Sigmoid colon (tissue), 7 donors: ENCODE data around the gene L2HGDH. TPM values are rescaled to one million over a fixed set of nuclear protein-coding genes. Genes with fewer than 3 reads are reported as not detected.

Experiments used
- DNase-seq: peaks from one replicate; pipeline ENCODE4 v3.0.0-alpha.2; 2019
- H3K27ac ChIP-seq, 4 donors: fragments of 200-600 bp; sonication (generic); one replicate each; pipeline ENCODE4 v1.5.1; 2016 to 2019; ENCODE audit warnings: mild to moderate bottlenecking in 1 of 4
- H3K27me3 ChIP-seq, 3 donors: fragments of 200-600 bp; sonication (generic); one replicate each; pipeline ENCODE4 v1.5.1; 2019; ENCODE audit warnings: mild to moderate bottlenecking in 1 of 3
- H3K36me3 ChIP-seq, 4 donors: fragments of 200-600 bp; sonication (generic); one replicate each; pipeline ENCODE4 v1.5.1; 2016 to 2019
- H3K4me1 ChIP-seq, 4 donors: fragments of 200-600 bp; sonication (generic); one replicate each; pipeline ENCODE4 v1.5.1; 2017 to 2019
- H3K4me3 ChIP-seq, 4 donors: fragments of 200-600 bp; sonication (generic); one replicate each; pipeline ENCODE4 v1.5.1; 2017 to 2019; ENCODE audit warnings: mild to moderate bottlenecking in 2 of 4, moderate library complexity in 1 of 4
- H3K9me3 ChIP-seq, 4 donors: fragments of 200-600 bp in 3 of 4; sonication (generic) in 3 of 4; one replicate each; pipeline versions ENCODE4 v1.5.1 to v1.6.1; 2013 to 2019
- EP300 ChIP-seq, 4 donors: sonication (generic); formaldehyde crosslinking; IDR thresholded peaks; one replicate each; pipeline ENCODE4 v1.6.1; 2017; ENCODE audit warnings: antibody characterized with exemption in 4 of 4
- POLR2A ChIP-seq, 2 donors: fragments of 450-650 bp; IDR thresholded peaks; one replicate each; pipeline ENCODE4 v1.6.1; 2016; ENCODE audit warnings: antibody characterized with exemption in 2 of 2, mild to moderate bottlenecking in 2 of 2, moderate library complexity in 2 of 2
- POLR2AphosphoS5 ChIP-seq, 4 donors: sonication (generic); formaldehyde crosslinking; IDR thresholded peaks; one replicate each; pipeline ENCODE4 v1.6.1; 2017; ENCODE audit warnings: antibody characterized with exemption in 4 of 4
- WGBS, 2 donors: extraction: QIAGEN DNeasy Blood & Tissue Kit; methylation state at CpG; one replicate each; pipeline ENCODE4 v1.1.7; 2013; 5-methylcytosine and 5-hydroxymethylcytosine counted together
- intact Hi-C: fragments of 100-400 bp; cut with DNase I; formaldehyde crosslinking; loops from one replicate; pipeline ENCODE4 v1.15.1; 2023
- polyA plus RNA-seq, 3 donors: library from polyadenylated mRNA; stranded (reverse); fragments of 200-250 nt; gene quantifications; one replicate each; pipeline ENCODE4 v1.2.3, GENCODE V29; 2013
- total RNA-seq, 4 donors: library from RNA; depleted of rRNA; stranded (reverse); fragments of >200 nt; gene quantifications; one replicate each; pipeline ENCODE4 v1.1.0, GENCODE V29; 2016
- TF ChIP-seq, protein P1 (sequence below), 4 experiments: fragments of 450-650 bp in 3 of 4; fragments of 200-600 bp in 1 of 4; IDR thresholded peaks; one replicate each; pipeline ENCODE4 v1.5.1; 2016 to 2019; ENCODE audit warnings: antibody characterized with exemption in 4 of 4, mild to moderate bottlenecking in 3 of 4, moderate library complexity in 2 of 4
- donor health status: healthy with polysubstance abuse.
- donor health status: Bipolar disorder and iron deficiency.
- donor health status: healthy.

L2HGDH gene
- total RNA-seq, result 1 to 10 TPM; 2.7 to 6.3 (median 3.6) TPM
- polyA plus RNA-seq, result 1 to 10 TPM; 3.6 to 6.7 (median 5.7) TPM

DNA sequence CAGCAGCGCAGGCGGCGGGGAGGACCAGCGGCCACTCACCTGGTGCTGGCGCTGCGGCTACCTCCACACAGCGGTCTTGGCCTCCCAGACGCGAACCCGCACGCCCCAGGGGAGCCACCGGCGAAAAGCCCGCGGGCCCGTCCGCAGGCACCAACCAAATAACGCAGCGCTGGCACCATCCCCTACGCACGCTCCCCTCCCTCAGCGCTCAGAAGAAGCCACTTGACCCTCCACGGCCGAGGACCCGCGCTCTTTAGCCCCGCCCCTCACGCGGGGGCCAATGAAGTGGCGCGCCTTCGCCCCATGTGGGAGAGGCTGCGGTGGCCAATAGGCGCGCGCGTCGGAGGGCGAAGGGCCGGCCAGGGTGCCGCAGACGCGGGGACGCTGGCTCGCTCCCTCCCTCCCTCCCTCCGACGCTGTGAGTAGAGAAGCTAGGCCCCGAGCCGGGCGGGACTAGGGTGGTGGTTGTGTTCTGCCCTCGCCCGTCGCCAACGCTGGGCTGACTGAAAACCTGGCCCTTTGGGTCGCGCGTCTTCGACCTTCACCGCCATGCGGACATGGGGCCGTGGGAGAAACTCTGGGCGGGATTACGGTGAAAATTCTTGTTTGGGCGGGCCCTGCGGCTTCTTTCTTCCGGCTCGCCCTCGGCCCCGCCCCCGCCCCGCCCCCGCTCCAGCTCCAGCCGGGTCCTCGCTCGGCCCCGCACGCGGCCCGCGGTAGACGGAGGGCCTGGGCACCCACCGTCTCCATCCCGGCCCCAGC is at the start of gene L2HGDH, which contains the start of gene DMAC2L:
Gene L2HGDH (minus strand): TSS at position 258 of the 762 bp plus-strand sequence. CDS start 79 bp downstream, at position 179.
Gene DMAC2L (plus strand): TSS at position 353 of the 762 bp plus-strand sequence. CDS start 9,164 bp downstream, outside the sequence.
- TF ChIP-seq POLR2A (IDR thresholded peaks at IDR 0.05) (peak; percentile 37 to 79), EP300 (IDR thresholded peaks at IDR 0.05) (no peak), POLR2AphosphoS5 (IDR thresholded peaks at IDR 0.05) (peak; percentile 59 to 91 (median 85))
- TF ChIP-seq, protein P1, sequence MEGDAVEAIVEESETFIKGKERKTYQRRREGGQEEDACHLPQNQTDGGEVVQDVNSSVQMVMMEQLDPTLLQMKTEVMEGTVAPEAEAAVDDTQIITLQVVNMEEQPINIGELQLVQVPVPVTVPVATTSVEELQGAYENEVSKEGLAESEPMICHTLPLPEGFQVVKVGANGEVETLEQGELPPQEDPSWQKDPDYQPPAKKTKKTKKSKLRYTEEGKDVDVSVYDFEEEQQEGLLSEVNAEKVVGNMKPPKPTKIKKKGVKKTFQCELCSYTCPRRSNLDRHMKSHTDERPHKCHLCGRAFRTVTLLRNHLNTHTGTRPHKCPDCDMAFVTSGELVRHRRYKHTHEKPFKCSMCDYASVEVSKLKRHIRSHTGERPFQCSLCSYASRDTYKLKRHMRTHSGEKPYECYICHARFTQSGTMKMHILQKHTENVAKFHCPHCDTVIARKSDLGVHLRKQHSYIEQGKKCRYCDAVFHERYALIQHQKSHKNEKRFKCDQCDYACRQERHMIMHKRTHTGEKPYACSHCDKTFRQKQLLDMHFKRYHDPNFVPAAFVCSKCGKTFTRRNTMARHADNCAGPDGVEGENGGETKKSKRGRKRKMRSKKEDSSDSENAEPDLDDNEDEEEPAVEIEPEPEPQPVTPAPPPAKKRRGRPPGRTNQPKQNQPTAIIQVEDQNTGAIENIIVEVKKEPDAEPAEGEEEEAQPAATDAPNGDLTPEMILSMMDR (IDR thresholded peaks at IDR 0.05), result no peak
- no peaks in the 10 kb centered on the region for H3K9me3 ChIP-seq
- WGBS, 2 donors, result 0 to 1% methylated on average over 83 of the region's 83 CpGs
- H3K27me3 ChIP-seq, result no peaks in the 10 kb centered on the region
- H3K4me1 ChIP-seq, result peaks cover 0 to 21% (median 15%) of the 10 kb centered on the region in 4 donors
- peak within 1 kb of the TSS; percentile 68 to 93 (median 84) for H3K4me3 ChIP-seq
- intact Hi-C loops, result loop anchor here (2.0 to 10.0 kb wide), 5 partner anchors 80 to 463 kb away; partner anchors contain the start of genes ARF6, SAV1 and SOS2
- peak; percentile 95 for DNase-seq
- no peaks in the 10 kb centered on the region for H3K36me3 ChIP-seq
- H3K27ac ChIP-seq, result peak within 1 kb of the TSS; percentile 88 to 93 (median 92)

DNA sequence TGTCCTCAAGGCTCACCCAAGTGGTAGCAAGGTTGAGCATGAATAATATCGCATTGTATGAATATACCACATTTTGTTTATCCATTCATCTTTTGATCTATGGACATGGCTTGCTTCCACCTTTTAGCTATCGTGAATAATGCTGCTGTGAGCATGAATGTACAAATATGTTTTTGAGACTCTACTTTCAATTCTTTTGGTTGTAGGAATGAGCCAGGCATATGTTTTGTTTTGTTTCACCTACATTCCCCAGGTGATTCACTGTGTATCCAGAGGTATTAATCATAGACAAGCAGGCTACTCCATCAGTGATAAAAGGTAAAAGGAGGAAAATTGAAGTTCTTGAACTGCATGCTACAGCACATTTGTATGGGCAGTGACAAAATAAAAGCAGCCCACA is 48.8 kb upstream of the L2HGDH start:
- Histone ChIP-seq H3K4me3 (no peak overlapping the region), H3K4me1 (peaks cover 0 to 15% (median 11%) of the 10 kb centered on the region in 4 donors), H3K9me3 (no peaks in the 10 kb centered on the region), H3K36me3 (peaks cover 0 to 28% (median 8%) of the 10 kb centered on the region in 4 donors), H3K27ac (no peak overlapping the region), H3K27me3 (no peaks in the 10 kb centered on the region)
- no peak for DNase-seq
- no peak for TF ChIP-seq POLR2A (IDR thresholded peaks at IDR 0.05)
- TF ChIP-seq EP300 (IDR thresholded peaks at IDR 0.05), result no peak
- no peak for TF ChIP-seq POLR2AphosphoS5 (IDR thresholded peaks at IDR 0.05)
- TF ChIP-seq, protein P1 (IDR thresholded peaks at IDR 0.05), result no peak
- WGBS, 2 donors, result 96 to 97% methylated on average over 2 of the region's 2 CpGs
- intact Hi-C loops, result no loop called here

DNA sequence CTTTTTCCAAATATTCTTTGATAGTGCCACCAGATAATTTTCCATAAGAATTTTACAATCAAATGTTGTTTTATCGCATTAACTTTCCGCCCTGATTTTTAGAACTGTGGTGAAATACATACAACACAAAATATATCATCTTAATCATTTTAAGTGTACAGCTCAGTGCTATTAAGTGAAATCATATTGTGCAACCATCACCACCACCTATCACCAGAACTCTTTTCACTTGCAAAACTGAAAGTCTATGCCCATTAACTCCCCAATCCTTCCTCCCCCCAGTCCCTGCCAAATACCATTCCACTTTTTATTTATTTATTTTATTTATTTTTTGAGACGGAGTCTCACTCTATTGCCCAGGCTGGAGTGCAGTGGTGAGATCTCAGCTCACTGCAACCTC is 48.1 kb upstream of the L2HGDH start:
- Histone ChIP-seq H3K27me3 (no peaks in the 10 kb centered on the region), H3K4me1 (peaks cover 0 to 15% (median 13%) of the 10 kb centered on the region in 4 donors), H3K36me3 (peaks cover 0 to 28% (median 8%) of the 10 kb centered on the region in 4 donors), H3K9me3 (no peaks in the 10 kb centered on the region), H3K4me3 (no peak overlapping the region), H3K27ac (no peak overlapping the region)
- TF ChIP-seq, protein P1 (IDR thresholded peaks at IDR 0.05), result no peak
- TF ChIP-seq POLR2AphosphoS5 (IDR thresholded peaks at IDR 0.05) (no peak), EP300 (IDR thresholded peaks at IDR 0.05) (no peak), POLR2A (IDR thresholded peaks at IDR 0.05) (no peak)
- WGBS, 2 donors, result 94 to 96% methylated on average over 3 of the region's 3 CpGs
- DNase-seq, result no peak
- intact Hi-C loops, result no loop called here

DNA sequence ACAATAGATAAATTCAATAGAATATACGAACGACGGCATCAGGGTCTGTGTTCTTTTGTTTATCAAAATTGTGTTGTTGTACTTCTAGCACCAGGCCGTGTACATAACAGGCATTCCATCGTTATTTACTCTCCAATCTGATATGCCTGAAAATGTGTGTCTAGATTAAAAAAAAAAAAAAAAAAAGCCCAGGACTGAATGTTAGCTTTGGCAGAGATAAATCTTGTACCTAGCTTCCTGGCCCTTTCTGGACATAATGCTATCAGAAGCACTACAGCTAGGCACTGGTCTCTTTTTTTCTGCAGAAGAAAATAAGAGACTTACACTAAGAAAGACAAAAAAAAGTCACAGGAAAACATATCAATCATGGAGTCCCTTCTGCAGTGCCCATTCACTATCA is 47.6 kb upstream of the L2HGDH start:
- Histone ChIP-seq H3K27me3 (no peaks in the 10 kb centered on the region), H3K9me3 (no peaks in the 10 kb centered on the region), H3K36me3 (peaks cover 0 to 28% (median 8%) of the 10 kb centered on the region in 4 donors), H3K4me3 (no peak overlapping the region), H3K4me1 (peaks cover 0 to 20% (median 13%) of the 10 kb centered on the region in 4 donors), H3K27ac (no peak overlapping the region)
- TF ChIP-seq POLR2A (IDR thresholded peaks at IDR 0.05) (no peak), EP300 (IDR thresholded peaks at IDR 0.05) (no peak), POLR2AphosphoS5 (IDR thresholded peaks at IDR 0.05) (no peak)
- TF ChIP-seq, protein P1 (IDR thresholded peaks at IDR 0.05), result no peak
- intact Hi-C loops, result no loop called here
- 88 to 94% methylated on average over 5 of the region's 5 CpGs for WGBS, 2 donors
- no peak for DNase-seq
